ENCODE measurements around the gene WASHC4.

WASHC4 gene

GRCh38 chr12:105085501-105085900 is 22.0 kb upstream of the WASHC4 start:
- H3K4me2 ChIP-seq (ENCODE audit: low read depth, low read length, poor library complexity, severe bottlenecking), result no peak overlapping the region
- no peak overlapping the region for H2AFZ ChIP-seq (ENCODE audit: low read length)
- H3F3A ChIP-seq (ENCODE audit: low read depth), result no peaks in the 10 kb centered on the region
- H3K4me3 ChIP-seq (ENCODE audit: low read length, poor library complexity, severe bottlenecking), result no peak overlapping the region
- no peaks in the 10 kb centered on the region for H3K9me3 ChIP-seq (ENCODE audit: insufficient read depth, low read depth, low read length)
- no peaks in the 10 kb centered on the region for H3K4me1 ChIP-seq (ENCODE audit: insufficient read depth, low read length, poor library complexity, severe bottlenecking)
- H3K9ac ChIP-seq (ENCODE audit: low read depth, low read length, poor library complexity, severe bottlenecking), result no peak overlapping the region
- H3K9me2 ChIP-seq (replicated peaks; ENCODE audit: low read depth, low read length), result no peaks in the 10 kb centered on the region
- H3K36me3 ChIP-seq (ENCODE audit: insufficient read depth, low read length), result no peaks in the 10 kb centered on the region
- H4K20me1 ChIP-seq (ENCODE audit: insufficient read depth, low read length, poor library complexity, severe bottlenecking), result no peaks in the 10 kb centered on the region
- TF ChIP-seq EZH2phosphoT487 (IDR thresholded peaks at IDR 0.05; ENCODE audit: borderline replicate concordance) (no peak), CTCF (conservative IDR thresholded peaks at IDR 0.05; ENCODE audit: low read length) (no peak)
- H3K27me3 ChIP-seq (ENCODE audit: insufficient read depth, low read length, poor library complexity, severe bottlenecking), result no peaks in the 10 kb centered on the region
- H3K79me2 ChIP-seq (ENCODE audit: insufficient read depth, low read length), result no peaks in the 10 kb centered on the region

GRCh38 chr12:105089817-105090216 is 17.7 kb upstream of the WASHC4 start:
- TF ChIP-seq EZH2phosphoT487 (IDR thresholded peaks at IDR 0.05; ENCODE audit: borderline replicate concordance) (no peak), CTCF (conservative IDR thresholded peaks at IDR 0.05; ENCODE audit: low read length) (no peak)
- H3K79me2 ChIP-seq (ENCODE audit: insufficient read depth, low read length), result no peaks in the 10 kb centered on the region
- no peaks in the 10 kb centered on the region for H4K20me1 ChIP-seq (ENCODE audit: insufficient read depth, low read length, poor library complexity, severe bottlenecking)
- H2AFZ ChIP-seq (ENCODE audit: low read length), result no peak overlapping the region
- no peaks in the 10 kb centered on the region for H3K9me3 ChIP-seq (ENCODE audit: insufficient read depth, low read depth, low read length)
- H3K4me3 ChIP-seq (ENCODE audit: low read length, poor library complexity, severe bottlenecking), result no peak overlapping the region
- no peaks in the 10 kb centered on the region for H3K9me2 ChIP-seq (replicated peaks; ENCODE audit: low read depth, low read length)
- H3F3A ChIP-seq (ENCODE audit: low read depth), result no peaks in the 10 kb centered on the region
- no peaks in the 10 kb centered on the region for H3K36me3 ChIP-seq (ENCODE audit: insufficient read depth, low read length)
- H3K27me3 ChIP-seq (ENCODE audit: insufficient read depth, low read length, poor library complexity, severe bottlenecking), result no peaks in the 10 kb centered on the region
- no peak overlapping the region for H3K4me2 ChIP-seq (ENCODE audit: low read depth, low read length, poor library complexity, severe bottlenecking)
- H3K9ac ChIP-seq (ENCODE audit: low read depth, low read length, poor library complexity, severe bottlenecking), result no peak overlapping the region
- H3K4me1 ChIP-seq (ENCODE audit: insufficient read depth, low read length, poor library complexity, severe bottlenecking), result no peaks in the 10 kb centered on the region

- Histone ChIP-seq H4K20me1 (ENCODE audit: insufficient read depth, low read length, poor library complexity, severe bottlenecking) (no peaks in the 10 kb centered on the region), H3K9ac (ENCODE audit: low read depth, low read length, poor library complexity, severe bottlenecking) (no peak overlapping the region), H3K9me2 (replicated peaks; ENCODE audit: low read depth, low read length) (no peaks in the 10 kb centered on the region), H3K27me3 (ENCODE audit: insufficient read depth, low read length, poor library complexity, severe bottlenecking) (no peaks in the 10 kb centered on the region), H3K79me2 (ENCODE audit: insufficient read depth, low read length) (no peaks in the 10 kb centered on the region), H3F3A (ENCODE audit: low read depth) (no peaks in the 10 kb centered on the region), H3K4me2 (ENCODE audit: low read depth, low read length, poor library complexity, severe bottlenecking) (no peak overlapping the region), H3K4me3 (ENCODE audit: low read length, poor library complexity, severe bottlenecking) (no peak overlapping the region), H3K9me3 (ENCODE audit: insufficient read depth, low read depth, low read length) (no peaks in the 10 kb centered on the region; the same call in 1 of the 2 replicates), H3K4me1 (ENCODE audit: insufficient read depth, low read length, poor library complexity, severe bottlenecking) (no peaks in the 10 kb centered on the region), H2AFZ (ENCODE audit: low read length) (no peak overlapping the region), H3K36me3 (ENCODE audit: insufficient read depth, low read length) (no peaks in the 10 kb centered on the region)
- TF ChIP-seq CTCF (conservative IDR thresholded peaks at IDR 0.05; ENCODE audit: low read length) (no peak), EZH2phosphoT487 (IDR thresholded peaks at IDR 0.05; ENCODE audit: borderline replicate concordance) (no peak)
Observed at GRCh38 chr12:105090361-105090760, 17.2 kb upstream of the WASHC4 start.
